Endothelial cell of umbilical vein (primary cell): Measurements from ENCODE around the gene GPR61.

Experiments
- MAX ChIP-seq: IDR thresholded peaks from 2 replicates; pipeline ENCODE4 v1.6.1; 2011; ENCODE audit not compliant: insufficient read depth, insufficient read length
- POLR2A ChIP-seq: IDR thresholded peaks from 2 replicates; pipeline ENCODE4 v1.6.1; 2012; ENCODE audit warnings: low read depth, mild to moderate bottlenecking, control low read depth, low read length
- POLR2AphosphoS5 ChIP-seq: IDR thresholded peaks from 2 replicates; pipeline ENCODE4 v1.6.1; 2012; ENCODE audit warnings: low read depth, mild to moderate bottlenecking, control low read depth, low read length, moderate library complexity; ENCODE audit not compliant: insufficient read depth

GRCh38 chr1:109534307-109534858, 5.3 kb upstream of the GPR61 start:
- TF ChIP-seq MAX: no peak
- no peak for TF ChIP-seq POLR2A
- no peak for TF ChIP-seq POLR2AphosphoS5
